ENCODE measurements around the gene MPST. TPM values are rescaled to one million over a fixed set of nuclear protein-coding genes. Genes with fewer than 3 reads are reported as not detected.

The MPST gene
- total RNA-seq, 1 donor from 2014 or later = 57.4 TPM

- DNase-seq = no peak
Measured at GRCh38 chr22:37079158-37079557, 59.6 kb downstream of the MPST start.

Small RNAs within 50 kb of the gene (small RNA-seq; reads per million reads assigned to genes)
- gene RF00019 (ENCODE audit: low replicate concordance) = not detected

Other genes starting within 250 kb of the MPST start
- 14.0 TPM for gene IFT27, start 243.6 kb upstream of the MPST start, total RNA-seq
- gene PVALB, start 202.7 kb upstream of the MPST start, total RNA-seq = 12.5 TPM
- gene NCF4, start 158.7 kb upstream of the MPST start, total RNA-seq = 5.7 TPM
- 4.1 TPM for gene CSF2RB, start 106.1 kb upstream of the MPST start, total RNA-seq
- gene TST, start 295 bp upstream of the MPST start, total RNA-seq = 28.3 TPM
- gene KCTD17, start 32.0 kb downstream of the MPST start, total RNA-seq = 22.4 TPM
- not detected for gene TMPRSS6, start 90.0 kb downstream of the MPST start, total RNA-seq
- gene IL2RB, start 130.2 kb downstream of the MPST start, total RNA-seq = 0.51 TPM
- gene C1QTNF6, start 168.5 kb downstream of the MPST start, total RNA-seq = 8.9 TPM
- 0.10 TPM for gene SSTR3, start 192.7 kb downstream of the MPST start, total RNA-seq
- 4.8 TPM for gene RAC2, start 224.5 kb downstream of the MPST start, total RNA-seq